Measurements from ENCODE around the gene ZNF506.
"Not testable (repeated sequence)": the region's sequence is repeated elsewhere in the genome, so short reads cannot be mapped to it uniquely, and the experiment has no call there.

ZNF506 gene

DNA sequence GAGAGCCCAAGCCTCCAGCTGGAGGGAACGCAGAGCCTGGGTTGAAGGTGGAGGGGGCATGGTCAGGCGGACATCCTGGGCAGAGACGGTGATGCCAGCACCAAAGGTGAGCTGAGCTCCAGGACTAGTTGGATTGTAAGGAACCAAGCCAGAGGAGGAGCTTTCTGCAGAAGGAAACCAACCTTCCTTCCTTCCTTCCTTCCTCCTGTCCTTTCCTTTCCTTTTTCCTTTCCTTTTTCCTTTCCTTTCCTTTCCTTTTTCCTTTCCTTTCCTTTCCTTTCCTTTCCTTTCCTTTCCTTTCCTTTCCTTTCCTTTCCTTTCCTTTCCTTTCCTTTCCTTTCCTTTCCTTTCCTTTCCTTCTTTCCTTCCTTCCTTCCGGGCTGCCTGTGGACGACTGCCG lies 77.6 kb downstream of the ZNF506 start:
- not testable (repeated sequence) for DNase-seq

- no peak for DNase-seq
Measured at GRCh38 chr19:19743176-19743575, 78.4 kb downstream of the ZNF506 start.

GRCh38 chr19:19742773-19743172 lies 78.8 kb downstream of the ZNF506 start:
- DNase-seq: no peak

Data from COR-L47 (cell line).